ENCODE data around the gene AGBL5. TPM values are rescaled to one million over a fixed set of nuclear protein-coding genes. Genes with fewer than 3 reads are reported as not detected.

Gene AGBL5
- total RNA-seq, 4 donors from 2014 or later = 12.1 to 14.4 (median 14.3) TPM

- TF ChIP-seq EP300 (IDR thresholded peaks at IDR 0.05) (no peak), POLR2A (IDR thresholded peaks at IDR 0.05) (no peak)
- TF ChIP-seq, protein P1, sequence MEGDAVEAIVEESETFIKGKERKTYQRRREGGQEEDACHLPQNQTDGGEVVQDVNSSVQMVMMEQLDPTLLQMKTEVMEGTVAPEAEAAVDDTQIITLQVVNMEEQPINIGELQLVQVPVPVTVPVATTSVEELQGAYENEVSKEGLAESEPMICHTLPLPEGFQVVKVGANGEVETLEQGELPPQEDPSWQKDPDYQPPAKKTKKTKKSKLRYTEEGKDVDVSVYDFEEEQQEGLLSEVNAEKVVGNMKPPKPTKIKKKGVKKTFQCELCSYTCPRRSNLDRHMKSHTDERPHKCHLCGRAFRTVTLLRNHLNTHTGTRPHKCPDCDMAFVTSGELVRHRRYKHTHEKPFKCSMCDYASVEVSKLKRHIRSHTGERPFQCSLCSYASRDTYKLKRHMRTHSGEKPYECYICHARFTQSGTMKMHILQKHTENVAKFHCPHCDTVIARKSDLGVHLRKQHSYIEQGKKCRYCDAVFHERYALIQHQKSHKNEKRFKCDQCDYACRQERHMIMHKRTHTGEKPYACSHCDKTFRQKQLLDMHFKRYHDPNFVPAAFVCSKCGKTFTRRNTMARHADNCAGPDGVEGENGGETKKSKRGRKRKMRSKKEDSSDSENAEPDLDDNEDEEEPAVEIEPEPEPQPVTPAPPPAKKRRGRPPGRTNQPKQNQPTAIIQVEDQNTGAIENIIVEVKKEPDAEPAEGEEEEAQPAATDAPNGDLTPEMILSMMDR (IDR thresholded peaks at IDR 0.05) = no peak
- H3K27ac ChIP-seq = peak overlapping the region in 3 of 4 donors; percentile 88 to 94 (median 91)
- H3K4me3 ChIP-seq = no peak overlapping the region
- no peaks in the 10 kb centered on the region for H3K9me3 ChIP-seq
- peaks cover 0 to 60% (median 43%) of the 10 kb centered on the region in 4 donors for H3K4me1 ChIP-seq
- H3K36me3 ChIP-seq = peaks cover 0 to 14% (median 0%) of the 10 kb centered on the region in 3 donors
- H3K27me3 ChIP-seq = no peaks in the 10 kb centered on the region
- DNase-seq (ENCODE audit: low spot score in 2 of 2) = no peak
- 84 to 88% methylated on average over 14 of the region's 14 CpGs for WGBS, 2 donors
Measured at GRCh38 chr2:27080603-27080936, 29.1 kb downstream of the AGBL5 start.

DNA sequence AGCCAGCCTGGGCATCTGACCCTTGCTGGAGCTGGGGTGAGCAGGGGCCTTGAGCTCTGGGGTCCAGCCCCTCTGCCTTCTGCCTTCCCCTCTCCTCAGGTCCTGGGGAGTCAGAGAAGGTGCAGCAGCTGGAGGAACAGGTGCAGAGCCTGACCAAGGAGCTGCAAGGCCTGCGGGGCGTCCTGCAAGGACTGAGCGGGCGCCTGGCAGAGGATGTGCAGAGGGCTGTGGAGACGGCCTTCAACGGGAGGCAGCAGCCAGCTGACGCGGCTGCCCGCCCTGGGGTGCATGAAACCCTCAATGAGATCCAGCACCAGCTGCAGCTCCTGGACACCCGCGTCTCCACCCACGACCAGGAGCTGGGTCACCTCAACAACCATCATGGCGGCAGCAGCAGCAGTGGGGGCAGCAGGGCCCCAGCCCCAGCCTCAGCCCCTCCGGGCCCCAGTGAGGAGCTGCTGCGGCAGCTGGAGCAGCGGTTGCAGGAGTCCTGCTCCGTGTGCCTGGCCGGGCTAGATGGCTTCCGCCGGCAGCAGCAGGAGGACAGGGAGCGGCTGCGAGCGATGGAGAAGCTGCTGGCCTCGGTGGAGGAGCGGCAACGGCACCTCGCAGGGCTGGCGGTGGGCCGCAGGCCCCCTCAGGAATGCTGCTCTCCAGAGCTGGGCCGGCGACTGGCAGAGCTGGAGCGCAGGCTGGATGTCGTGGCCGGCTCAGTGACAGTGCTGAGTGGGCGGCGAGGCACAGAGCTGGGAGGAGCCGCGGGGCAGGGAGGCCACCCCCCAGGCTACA lies 30.7 kb downstream of the AGBL5 start:
- TF ChIP-seq EP300 (IDR thresholded peaks at IDR 0.05) (no peak), POLR2A (IDR thresholded peaks at IDR 0.05) (no peak)
- TF ChIP-seq, protein P1 (IDR thresholded peaks at IDR 0.05) = no peak
- Histone ChIP-seq H3K9me3 (no peaks in the 10 kb centered on the region), H3K27me3 (no peaks in the 10 kb centered on the region), H3K36me3 (peaks cover 0 to 14% (median 0%) of the 10 kb centered on the region in 3 donors), H3K4me3 (no peak overlapping the region), H3K4me1 (peaks cover 0 to 66% (median 48%) of the 10 kb centered on the region in 4 donors), H3K27ac (peak overlapping the region in 3 of 4 donors; percentile 35 to 83 (median 77))
- no peak for DNase-seq (ENCODE audit: low spot score in 2 of 2)
- WGBS, 2 donors = 78 to 79% methylated on average over 21 to 24 of the region's 38 CpGs

- no peak for DNase-seq (ENCODE audit: low spot score in 2 of 2)
- no peaks in the 10 kb centered on the region for H3K9me3 ChIP-seq
- peak overlapping the region in 1 of 4 donors; percentile 35 for H3K27ac ChIP-seq
- no peak overlapping the region for H3K4me3 ChIP-seq
- H3K36me3 ChIP-seq = peaks cover 0 to 14% (median 0%) of the 10 kb centered on the region in 3 donors
- H3K27me3 ChIP-seq = no peaks in the 10 kb centered on the region
- TF ChIP-seq POLR2A (IDR thresholded peaks at IDR 0.05) = no peak
- TF ChIP-seq EP300 (IDR thresholded peaks at IDR 0.05) = no peak
- TF ChIP-seq, protein P1 (IDR thresholded peaks at IDR 0.05) = no peak
- peaks cover 0 to 69% (median 47%) of the 10 kb centered on the region in 4 donors for H3K4me1 ChIP-seq
- 80 to 81% methylated on average over 17 to 19 of the region's 27 CpGs for WGBS, 2 donors
Measured at GRCh38 chr2:27082773-27083409, 31.4 kb downstream of the AGBL5 start.

- 79 to 87% methylated on average over 16 to 20 of the region's 20 CpGs for WGBS, 2 donors
- H3K27me3 ChIP-seq = no peaks in the 10 kb centered on the region
- peaks cover 0 to 61% (median 44%) of the 10 kb centered on the region in 4 donors for H3K4me1 ChIP-seq
- no peak overlapping the region for H3K4me3 ChIP-seq
- H3K9me3 ChIP-seq = no peaks in the 10 kb centered on the region
- DNase-seq (ENCODE audit: low spot score in 2 of 2) = no peak
- peaks cover 0 to 14% (median 0%) of the 10 kb centered on the region in 3 donors for H3K36me3 ChIP-seq
- H3K27ac ChIP-seq = no peak overlapping the region
- no peak for TF ChIP-seq EP300 (IDR thresholded peaks at IDR 0.05)
- TF ChIP-seq POLR2A (IDR thresholded peaks at IDR 0.05) = no peak
- TF ChIP-seq, protein P1 (IDR thresholded peaks at IDR 0.05) = no peak
Measured at GRCh38 chr2:27083410-27084296, 32.2 kb downstream of the AGBL5 start.
